ENCODE measurements around the gene DHX38. TPM values are rescaled to one million over a fixed set of nuclear protein-coding genes. Genes with fewer than 3 reads are reported as not detected.

DHX38 gene
- polyA plus RNA-seq, 1 of the 3 experiments (the other 2 are of a cell fraction): 75.0 TPM

DNA sequence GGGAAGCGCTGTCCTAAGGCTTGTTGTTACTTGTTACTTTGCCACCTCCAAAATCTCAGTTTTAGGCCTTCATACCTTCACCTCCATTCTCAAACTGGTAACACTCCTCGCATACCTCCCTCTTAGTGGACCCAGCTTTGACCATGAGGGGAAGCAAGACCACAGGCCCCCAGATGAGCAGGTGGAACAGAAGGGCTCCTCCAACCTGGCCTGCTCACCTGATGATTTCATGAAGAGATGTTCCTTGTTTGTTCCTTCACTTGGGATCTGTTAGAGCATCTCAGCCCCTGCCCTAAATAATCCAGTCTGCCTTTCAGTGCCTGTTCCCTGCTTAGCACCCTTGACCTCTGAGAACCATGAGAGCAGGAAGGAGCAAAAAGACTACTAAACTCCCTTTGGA, 28.7 kb downstream of the DHX38 start:
- no peak for DNase-seq
- POLR2A ChIA-PET: no interaction called here
- H4K20me1 ChIP-seq (ENCODE audit: insufficient read depth): no peaks in the 10 kb centered on the region
- H3K9me2 ChIP-seq: no peaks in the 10 kb centered on the region
- WGBS (ENCODE audit: low lambda C conversion rate): 100% methylated on average over 2 of the region's 2 CpGs
- no peaks in the 10 kb centered on the region for H3K9me3 ChIP-seq
- no peak overlapping the region for H3K4me2 ChIP-seq
- H3K9ac ChIP-seq: no peak overlapping the region
- H3K79me2 ChIP-seq (ENCODE audit: insufficient read depth): no peaks in the 10 kb centered on the region
- TF ChIP-seq, protein P1, sequence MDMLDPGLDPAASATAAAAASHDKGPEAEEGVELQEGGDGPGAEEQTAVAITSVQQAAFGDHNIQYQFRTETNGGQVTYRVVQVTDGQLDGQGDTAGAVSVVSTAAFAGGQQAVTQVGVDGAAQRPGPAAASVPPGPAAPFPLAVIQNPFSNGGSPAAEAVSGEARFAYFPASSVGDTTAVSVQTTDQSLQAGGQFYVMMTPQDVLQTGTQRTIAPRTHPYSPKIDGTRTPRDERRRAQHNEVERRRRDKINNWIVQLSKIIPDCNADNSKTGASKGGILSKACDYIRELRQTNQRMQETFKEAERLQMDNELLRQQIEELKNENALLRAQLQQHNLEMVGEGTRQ (IDR thresholded peaks at IDR 0.05; ENCODE audit: borderline replicate concordance, low read depth, low read length): no peak
- TF ChIP-seq CHD2 (IDR thresholded peaks at IDR 0.05; ENCODE audit: low read length, partially characterized antibody) (no peak), SMC3 (IDR thresholded peaks at IDR 0.05; ENCODE audit: low read depth, low read length) (no peak), RFX5 (IDR thresholded peaks at IDR 0.05; ENCODE audit: low read length) (no peak), NRF1 (IDR thresholded peaks at IDR 0.05; ENCODE audit: low read depth, low read length) (no peak), RXRA (IDR thresholded peaks at IDR 0.05; ENCODE audit: borderline replicate concordance, low read depth) (no peak), RAD21 (IDR thresholded peaks at IDR 0.05; ENCODE audit: low read length) (no peak), JUND (IDR thresholded peaks at IDR 0.05) (no peak), TEAD4 (IDR thresholded peaks at IDR 0.05; ENCODE audit: borderline replicate concordance, insufficient read depth) (no peak), FOXJ3 (CRISPR knock-in tag; IDR thresholded peaks at IDR 0.05) (no peak), FOXM1 (IDR thresholded peaks at IDR 0.05; ENCODE audit: low read depth) (no peak), GABPA (IDR thresholded peaks at IDR 0.05; ENCODE audit: low read depth) (no peak)
- TF ChIP-seq, protein P2, sequence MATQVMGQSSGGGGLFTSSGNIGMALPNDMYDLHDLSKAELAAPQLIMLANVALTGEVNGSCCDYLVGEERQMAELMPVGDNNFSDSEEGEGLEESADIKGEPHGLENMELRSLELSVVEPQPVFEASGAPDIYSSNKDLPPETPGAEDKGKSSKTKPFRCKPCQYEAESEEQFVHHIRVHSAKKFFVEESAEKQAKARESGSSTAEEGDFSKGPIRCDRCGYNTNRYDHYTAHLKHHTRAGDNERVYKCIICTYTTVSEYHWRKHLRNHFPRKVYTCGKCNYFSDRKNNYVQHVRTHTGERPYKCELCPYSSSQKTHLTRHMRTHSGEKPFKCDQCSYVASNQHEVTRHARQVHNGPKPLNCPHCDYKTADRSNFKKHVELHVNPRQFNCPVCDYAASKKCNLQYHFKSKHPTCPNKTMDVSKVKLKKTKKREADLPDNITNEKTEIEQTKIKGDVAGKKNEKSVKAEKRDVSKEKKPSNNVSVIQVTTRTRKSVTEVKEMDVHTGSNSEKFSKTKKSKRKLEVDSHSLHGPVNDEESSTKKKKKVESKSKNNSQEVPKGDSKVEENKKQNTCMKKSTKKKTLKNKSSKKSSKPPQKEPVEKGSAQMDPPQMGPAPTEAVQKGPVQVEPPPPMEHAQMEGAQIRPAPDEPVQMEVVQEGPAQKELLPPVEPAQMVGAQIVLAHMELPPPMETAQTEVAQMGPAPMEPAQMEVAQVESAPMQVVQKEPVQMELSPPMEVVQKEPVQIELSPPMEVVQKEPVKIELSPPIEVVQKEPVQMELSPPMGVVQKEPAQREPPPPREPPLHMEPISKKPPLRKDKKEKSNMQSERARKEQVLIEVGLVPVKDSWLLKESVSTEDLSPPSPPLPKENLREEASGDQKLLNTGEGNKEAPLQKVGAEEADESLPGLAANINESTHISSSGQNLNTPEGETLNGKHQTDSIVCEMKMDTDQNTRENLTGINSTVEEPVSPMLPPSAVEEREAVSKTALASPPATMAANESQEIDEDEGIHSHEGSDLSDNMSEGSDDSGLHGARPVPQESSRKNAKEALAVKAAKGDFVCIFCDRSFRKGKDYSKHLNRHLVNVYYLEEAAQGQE (IDR thresholded peaks at IDR 0.05; ENCODE audit: low read depth, low read length): no peak
- TF ChIP-seq, protein P3, sequence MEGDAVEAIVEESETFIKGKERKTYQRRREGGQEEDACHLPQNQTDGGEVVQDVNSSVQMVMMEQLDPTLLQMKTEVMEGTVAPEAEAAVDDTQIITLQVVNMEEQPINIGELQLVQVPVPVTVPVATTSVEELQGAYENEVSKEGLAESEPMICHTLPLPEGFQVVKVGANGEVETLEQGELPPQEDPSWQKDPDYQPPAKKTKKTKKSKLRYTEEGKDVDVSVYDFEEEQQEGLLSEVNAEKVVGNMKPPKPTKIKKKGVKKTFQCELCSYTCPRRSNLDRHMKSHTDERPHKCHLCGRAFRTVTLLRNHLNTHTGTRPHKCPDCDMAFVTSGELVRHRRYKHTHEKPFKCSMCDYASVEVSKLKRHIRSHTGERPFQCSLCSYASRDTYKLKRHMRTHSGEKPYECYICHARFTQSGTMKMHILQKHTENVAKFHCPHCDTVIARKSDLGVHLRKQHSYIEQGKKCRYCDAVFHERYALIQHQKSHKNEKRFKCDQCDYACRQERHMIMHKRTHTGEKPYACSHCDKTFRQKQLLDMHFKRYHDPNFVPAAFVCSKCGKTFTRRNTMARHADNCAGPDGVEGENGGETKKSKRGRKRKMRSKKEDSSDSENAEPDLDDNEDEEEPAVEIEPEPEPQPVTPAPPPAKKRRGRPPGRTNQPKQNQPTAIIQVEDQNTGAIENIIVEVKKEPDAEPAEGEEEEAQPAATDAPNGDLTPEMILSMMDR (IDR thresholded peaks at IDR 0.05): no peak
- TF ChIP-seq, protein P4, sequence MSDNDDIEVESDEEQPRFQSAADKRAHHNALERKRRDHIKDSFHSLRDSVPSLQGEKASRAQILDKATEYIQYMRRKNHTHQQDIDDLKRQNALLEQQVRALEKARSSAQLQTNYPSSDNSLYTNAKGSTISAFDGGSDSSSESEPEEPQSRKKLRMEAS (IDR thresholded peaks at IDR 0.05; ENCODE audit: low read depth): no peak
- TF ChIP-seq, protein P5, sequence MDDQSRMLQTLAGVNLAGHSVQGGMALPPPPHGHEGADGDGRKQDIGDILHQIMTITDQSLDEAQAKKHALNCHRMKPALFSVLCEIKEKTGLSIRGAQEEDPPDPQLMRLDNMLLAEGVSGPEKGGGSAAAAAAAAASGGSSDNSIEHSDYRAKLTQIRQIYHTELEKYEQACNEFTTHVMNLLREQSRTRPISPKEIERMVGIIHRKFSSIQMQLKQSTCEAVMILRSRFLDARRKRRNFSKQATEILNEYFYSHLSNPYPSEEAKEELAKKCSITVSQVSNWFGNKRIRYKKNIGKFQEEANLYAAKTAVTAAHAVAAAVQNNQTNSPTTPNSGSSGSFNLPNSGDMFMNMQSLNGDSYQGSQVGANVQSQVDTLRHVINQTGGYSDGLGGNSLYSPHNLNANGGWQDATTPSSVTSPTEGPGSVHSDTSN (IDR thresholded peaks at IDR 0.05): no peak
- no peak overlapping the region for H3K27ac ChIP-seq (ENCODE audit: low read depth in 2 of 2, low read length in 1 of 2)
- no peaks in the 10 kb centered on the region for H3F3A ChIP-seq (replicated peaks; ENCODE audit: insufficient read depth)
- CTCF ChIA-PET: interaction anchor here (0.6 to 1.8 kb wide), 3 partner anchors 345 to 1942 kb away, joined by 3 to 8 read pairs (median 3); no protein-coding TSS in a partner anchor
- H3K36me3 ChIP-seq (replicated peaks in 1 of 2; ENCODE audit: control insufficient read depth in 1 of 2, insufficient read depth in 2 of 2, low read length in 1 of 2): no peaks in the 10 kb centered on the region
- no peak overlapping the region for H2AFZ ChIP-seq (ENCODE audit: low read depth)
- H3K4me3 ChIP-seq (ENCODE audit: low read depth in 2 of 2, low read length in 1 of 2): no peak overlapping the region
- H3K4me1 ChIP-seq (ENCODE audit: control insufficient read depth in 1 of 2, insufficient read depth in 2 of 2, low read depth in 1 of 2, low read length in 1 of 2): peaks cover 0 to 9% of the 10 kb centered on the region in 2 experiments; a peak in 2 of 4 replicates
- no peaks in the 10 kb centered on the region for H3K27me3 ChIP-seq (ENCODE audit: insufficient read depth)

Measured in SK-N-SH (cell line).